GM12865 (cell line): ENCODE data around the gene ADGRB2.

Experiments used
- DNase-seq: peaks from one replicate; pipeline ENCODE4 v3.0.0; 2010; ENCODE audit warnings: low read depth
- H3K4me3 ChIP-seq: 2 replicates; pipeline ENCODE4 v1.5.1; 2011; ENCODE audit warnings: mild to moderate bottlenecking, low read depth, low read length, control low read depth
- TF ChIP-seq, protein P1 (sequence below): IDR thresholded peaks from 2 replicates; pipeline ENCODE4 v1.5.1; 2011; ENCODE audit warnings: low read length, control low read depth, low read depth, inconsistent platforms; ENCODE audit not compliant: insufficient read depth; ENCODE audit errors: missing control alignments

Gene ADGRB2

GRCh38 chr1:31717341-31717740 is 46.8 kb downstream of the ADGRB2 start:
- H3K4me3 ChIP-seq = no peak overlapping the region
- no peak for DNase-seq
- TF ChIP-seq, protein P1, sequence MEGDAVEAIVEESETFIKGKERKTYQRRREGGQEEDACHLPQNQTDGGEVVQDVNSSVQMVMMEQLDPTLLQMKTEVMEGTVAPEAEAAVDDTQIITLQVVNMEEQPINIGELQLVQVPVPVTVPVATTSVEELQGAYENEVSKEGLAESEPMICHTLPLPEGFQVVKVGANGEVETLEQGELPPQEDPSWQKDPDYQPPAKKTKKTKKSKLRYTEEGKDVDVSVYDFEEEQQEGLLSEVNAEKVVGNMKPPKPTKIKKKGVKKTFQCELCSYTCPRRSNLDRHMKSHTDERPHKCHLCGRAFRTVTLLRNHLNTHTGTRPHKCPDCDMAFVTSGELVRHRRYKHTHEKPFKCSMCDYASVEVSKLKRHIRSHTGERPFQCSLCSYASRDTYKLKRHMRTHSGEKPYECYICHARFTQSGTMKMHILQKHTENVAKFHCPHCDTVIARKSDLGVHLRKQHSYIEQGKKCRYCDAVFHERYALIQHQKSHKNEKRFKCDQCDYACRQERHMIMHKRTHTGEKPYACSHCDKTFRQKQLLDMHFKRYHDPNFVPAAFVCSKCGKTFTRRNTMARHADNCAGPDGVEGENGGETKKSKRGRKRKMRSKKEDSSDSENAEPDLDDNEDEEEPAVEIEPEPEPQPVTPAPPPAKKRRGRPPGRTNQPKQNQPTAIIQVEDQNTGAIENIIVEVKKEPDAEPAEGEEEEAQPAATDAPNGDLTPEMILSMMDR = no peak

- TF ChIP-seq, protein P1 = no peak
Observed at GRCh38 chr1:31715873-31716220, 48.3 kb downstream of the ADGRB2 start.

GRCh38 chr1:31715087-31715872 is 48.9 kb downstream of the ADGRB2 start:
- H3K4me3 ChIP-seq = no peak overlapping the region
- DNase-seq = peak; percentile 26
- TF ChIP-seq, protein P1 = peak; percentile 68

More at GRCh38 chr1:31715873-31716220, 48.3 kb downstream of the ADGRB2 start:
- no peak overlapping the region for H3K4me3 ChIP-seq
- DNase-seq = no peak

DNA sequence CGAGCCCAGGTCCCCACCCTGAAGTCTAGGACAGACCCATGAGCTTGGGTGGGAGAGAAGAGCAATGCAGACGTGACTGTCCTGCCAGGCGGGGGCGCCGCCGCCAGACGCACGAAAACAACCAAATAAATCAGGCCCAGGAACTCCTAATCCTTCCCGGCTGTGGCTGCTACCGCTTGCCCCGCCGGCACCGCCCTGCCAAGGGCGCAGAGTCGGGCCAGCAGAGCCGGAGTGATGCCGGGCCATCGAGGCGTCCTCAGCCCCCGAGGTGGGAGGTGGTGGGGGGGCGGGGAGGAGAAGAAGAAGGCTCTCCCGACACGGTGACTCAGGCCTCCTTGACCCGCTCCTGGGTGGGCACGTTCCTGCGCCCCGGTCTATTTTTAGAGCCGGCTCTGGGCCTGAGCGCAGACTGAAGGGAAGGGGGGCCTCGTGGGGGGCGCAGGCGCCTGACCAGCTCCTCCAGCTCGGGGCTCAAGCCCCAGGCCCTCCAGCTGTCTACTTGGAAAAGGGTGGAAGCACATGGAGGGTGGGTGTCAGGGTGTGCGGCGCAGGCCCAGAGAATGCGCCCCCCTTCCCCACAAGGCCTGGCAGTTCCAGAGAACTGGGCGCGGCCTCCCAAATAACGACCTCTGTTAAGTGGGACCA is 49.6 kb downstream of the ADGRB2 start:
- H3K4me3 ChIP-seq = no peak overlapping the region
- DNase-seq = peak; percentile 38

GRCh38 chr1:31712630-31713029 is 51.5 kb downstream of the ADGRB2 start:
- H3K4me3 ChIP-seq = no peak overlapping the region
- TF ChIP-seq, protein P1 = no peak
- no peak for DNase-seq

More for the DNA sequence above, 49.6 kb downstream of the ADGRB2 start:
- TF ChIP-seq, protein P1 = peak; percentile 44

GRCh38 chr1:31712068-31712467 is 52.1 kb downstream of the ADGRB2 start:
- no peak for DNase-seq
- TF ChIP-seq, protein P1 = no peak
- H3K4me3 ChIP-seq = no peak overlapping the region
